ENCODE results near the gene GRIP1.

The GRIP1 gene

DNA sequence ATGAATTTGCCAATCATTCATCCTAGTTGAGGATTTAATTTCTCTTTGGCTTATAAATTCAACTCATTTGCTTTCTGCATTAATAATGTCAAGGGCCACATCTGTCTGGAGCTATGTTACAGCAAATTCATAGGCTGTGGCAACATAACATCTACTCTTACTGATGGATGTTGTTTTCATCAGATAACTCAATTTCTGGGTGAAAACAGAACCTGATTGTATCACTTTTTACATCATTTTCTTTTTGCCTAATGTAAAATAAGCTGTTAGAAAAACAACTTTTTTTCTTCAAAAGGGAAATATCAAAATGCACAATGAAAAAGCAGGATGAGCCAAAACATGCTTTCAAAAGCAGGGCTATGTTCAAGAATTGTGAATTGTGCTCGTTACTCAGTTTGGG, 303.3 kb downstream of the GRIP1 start:
- Histone ChIP-seq H2BK12ac (ENCODE audit: low read length) (no peak overlapping the region), H3K79me2 (ENCODE audit: control insufficient read depth, insufficient read depth, low read length, poor library complexity) (peaks cover 1% of the 10 kb centered on the region), H3K18ac (ENCODE audit: low read length) (no peak overlapping the region), H2BK5ac (ENCODE audit: low read depth, low read length, poor library complexity) (no peak overlapping the region), H3K4ac (ENCODE audit: low read depth, low read length) (no peak overlapping the region), H3K9ac (ENCODE audit: low read length) (no peak overlapping the region), H4K91ac (ENCODE audit: low read depth, low read length) (no peak overlapping the region), H3K36me3 (ENCODE audit: control insufficient read depth in 1 of 2, insufficient read depth in 2 of 2, low read length in 2 of 2) (peaks cover 0 to 1% of the 10 kb centered on the region in 2 experiments), H2AK5ac (ENCODE audit: low read length) (no peak overlapping the region), H3K23ac (ENCODE audit: low read length) (no peak overlapping the region), H3K4me3 (ENCODE audit: low read depth, low read length) (no peak overlapping the region), H3K9me3 (ENCODE audit: insufficient read depth, low read depth, low read length) (no peaks in the 10 kb centered on the region), H3K27ac (ENCODE audit: low read depth, low read length) (no peak overlapping the region), H3K27me3 (ENCODE audit: insufficient read depth, low read length) (no peaks in the 10 kb centered on the region), H2AFZ (ENCODE audit: insufficient read depth, low read length, poor library complexity) (no peak overlapping the region), H3K4me2 (ENCODE audit: low read length) (no peak overlapping the region), H4K12ac (ENCODE audit: low read depth, low read length) (no peak overlapping the region), H3K14ac (ENCODE audit: low read length) (no peak overlapping the region), H3K79me1 (ENCODE audit: low read length) (no peaks in the 10 kb centered on the region), H3K4me1 (ENCODE audit: control insufficient read depth in 1 of 2, insufficient read depth in 2 of 2, low read length in 2 of 2) (no peaks in the 10 kb centered on the region), H4K8ac (ENCODE audit: low read depth, low read length) (no peak overlapping the region), H2BK120ac (ENCODE audit: insufficient read depth, low read length, poor library complexity) (no peak overlapping the region)
- WGBS (ENCODE audit: extremely low coverage, insufficient coverage, insufficient read length), result no CpG with 5 or more reads among the region's 1 CpG
- no peak for DNase-seq

DNA sequence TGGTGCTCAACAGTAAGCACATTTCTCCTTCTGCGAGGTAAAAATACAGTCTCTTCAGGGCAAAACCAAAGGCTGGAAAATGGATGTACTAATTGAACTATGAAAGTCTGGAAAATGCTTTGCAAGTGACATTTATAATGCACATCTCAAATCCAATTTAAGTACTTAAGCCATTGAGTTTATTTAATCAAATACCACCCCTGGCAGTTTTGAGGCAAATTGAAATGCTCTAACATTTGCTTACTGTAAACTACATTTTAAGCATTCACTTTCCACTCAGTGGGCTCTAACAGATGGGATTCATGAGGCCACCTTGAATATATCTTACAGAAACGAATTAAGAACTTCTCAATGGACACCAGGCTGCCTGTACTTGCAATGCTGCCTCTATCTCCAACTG, 306.9 kb downstream of the GRIP1 start:
- Histone ChIP-seq H3K27me3 (ENCODE audit: insufficient read depth, low read length) (no peaks in the 10 kb centered on the region), H3K9ac (ENCODE audit: low read length) (no peak overlapping the region), H3K27ac (ENCODE audit: low read depth, low read length) (no peak overlapping the region), H4K12ac (ENCODE audit: low read depth, low read length) (no peak overlapping the region), H4K8ac (ENCODE audit: low read depth, low read length) (no peak overlapping the region), H3K36me3 (ENCODE audit: control insufficient read depth in 1 of 2, insufficient read depth in 2 of 2, low read length in 2 of 2) (peaks cover 1 to 3% of the 10 kb centered on the region in 2 experiments), H4K91ac (ENCODE audit: low read depth, low read length) (no peak overlapping the region), H3K79me1 (ENCODE audit: low read length) (no peaks in the 10 kb centered on the region), H3K14ac (ENCODE audit: low read length) (no peak overlapping the region), H3K4me1 (ENCODE audit: control insufficient read depth in 1 of 2, insufficient read depth in 2 of 2, low read length in 2 of 2) (no peaks in the 10 kb centered on the region), H3K79me2 (ENCODE audit: control insufficient read depth, insufficient read depth, low read length, poor library complexity) (no peaks in the 10 kb centered on the region), H2AFZ (ENCODE audit: insufficient read depth, low read length, poor library complexity) (no peak overlapping the region), H3K18ac (ENCODE audit: low read length) (no peak overlapping the region), H2AK5ac (ENCODE audit: low read length) (no peak overlapping the region), H3K9me3 (ENCODE audit: insufficient read depth, low read depth, low read length) (no peaks in the 10 kb centered on the region), H3K4me2 (ENCODE audit: low read length) (no peak overlapping the region), H3K4ac (ENCODE audit: low read depth, low read length) (no peak overlapping the region), H3K4me3 (ENCODE audit: low read depth, low read length) (no peak overlapping the region), H2BK5ac (ENCODE audit: low read depth, low read length, poor library complexity) (no peak overlapping the region), H2BK120ac (ENCODE audit: insufficient read depth, low read length, poor library complexity) (no peak overlapping the region), H3K23ac (ENCODE audit: low read length) (no peak overlapping the region), H2BK12ac (ENCODE audit: low read length) (no peak overlapping the region)
- no CpG with 5 or more reads among the region's 2 CpGs for WGBS (ENCODE audit: extremely low coverage, insufficient coverage, insufficient read length)
- no peak for DNase-seq

DNA sequence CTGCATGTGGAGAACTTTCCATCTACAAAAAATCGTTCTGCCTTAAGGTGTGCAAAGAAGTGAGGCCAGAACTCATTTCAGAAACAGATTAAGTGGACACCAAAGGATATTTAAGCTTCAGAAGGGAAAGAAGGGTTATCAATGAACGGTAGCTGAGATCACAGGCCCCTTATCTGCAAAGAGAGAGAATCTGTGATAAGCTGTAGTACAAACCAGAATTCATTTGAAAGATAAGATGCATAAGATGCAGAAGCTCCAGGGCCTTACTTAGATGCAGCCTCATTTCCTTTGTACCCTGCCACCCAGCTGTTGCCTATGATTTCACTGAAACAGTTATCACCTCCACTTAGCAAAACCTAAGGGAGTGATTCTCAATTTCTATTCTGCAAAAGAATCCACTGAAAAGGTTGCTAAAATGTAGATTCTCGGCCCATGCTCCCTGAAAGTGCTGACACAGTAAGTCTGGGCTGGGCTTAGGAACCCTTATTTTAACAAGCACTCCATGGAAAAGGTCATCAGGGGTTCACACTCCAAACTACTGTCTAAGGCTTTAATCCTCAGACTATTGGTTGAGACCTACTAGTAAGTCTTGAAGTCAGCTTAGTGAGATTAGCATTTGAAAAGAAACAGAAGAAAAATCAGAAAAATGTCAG, 311.7 kb downstream of the GRIP1 start:
- H4K12ac ChIP-seq (ENCODE audit: low read depth, low read length), result no peak overlapping the region
- H3K79me2 ChIP-seq (ENCODE audit: control insufficient read depth, insufficient read depth, low read length, poor library complexity), result no peaks in the 10 kb centered on the region
- H3K9me3 ChIP-seq (ENCODE audit: insufficient read depth, low read depth, low read length), result no peaks in the 10 kb centered on the region
- H2BK12ac ChIP-seq (ENCODE audit: low read length), result no peak overlapping the region
- H3K79me1 ChIP-seq (ENCODE audit: low read length), result no peaks in the 10 kb centered on the region
- no peak overlapping the region for H3K18ac ChIP-seq (ENCODE audit: low read length)
- no peak overlapping the region for H3K14ac ChIP-seq (ENCODE audit: low read length)
- H2BK120ac ChIP-seq (ENCODE audit: insufficient read depth, low read length, poor library complexity), result no peak overlapping the region
- no peaks in the 10 kb centered on the region for H3K27me3 ChIP-seq (ENCODE audit: insufficient read depth, low read length)
- no CpG with 5 or more reads among the region's 3 CpGs for WGBS (ENCODE audit: extremely low coverage, insufficient coverage, insufficient read length)
- no peak overlapping the region for H3K27ac ChIP-seq (ENCODE audit: low read depth, low read length)
- no peak overlapping the region for H2AFZ ChIP-seq (ENCODE audit: insufficient read depth, low read length, poor library complexity)
- no peak overlapping the region for H3K4me2 ChIP-seq (ENCODE audit: low read length)
- H3K23ac ChIP-seq (ENCODE audit: low read length), result no peak overlapping the region
- H4K91ac ChIP-seq (ENCODE audit: low read depth, low read length), result no peak overlapping the region
- H3K4ac ChIP-seq (ENCODE audit: low read depth, low read length), result no peak overlapping the region
- H3K4me3 ChIP-seq (ENCODE audit: low read depth, low read length), result no peak overlapping the region
- DNase-seq, result no peak
- H3K36me3 ChIP-seq (ENCODE audit: control insufficient read depth in 1 of 2, insufficient read depth in 2 of 2, low read length in 2 of 2), result peaks cover 0 to 3% of the 10 kb centered on the region in 2 experiments
- H2BK5ac ChIP-seq (ENCODE audit: low read depth, low read length, poor library complexity), result no peak overlapping the region
- H4K8ac ChIP-seq (ENCODE audit: low read depth, low read length), result no peak overlapping the region
- no peak overlapping the region for H3K9ac ChIP-seq (ENCODE audit: low read length)
- H3K4me1 ChIP-seq (ENCODE audit: control insufficient read depth in 1 of 2, insufficient read depth in 2 of 2, low read length in 2 of 2), result no peaks in the 10 kb centered on the region
- H2AK5ac ChIP-seq (ENCODE audit: low read length), result no peak overlapping the region

DNA sequence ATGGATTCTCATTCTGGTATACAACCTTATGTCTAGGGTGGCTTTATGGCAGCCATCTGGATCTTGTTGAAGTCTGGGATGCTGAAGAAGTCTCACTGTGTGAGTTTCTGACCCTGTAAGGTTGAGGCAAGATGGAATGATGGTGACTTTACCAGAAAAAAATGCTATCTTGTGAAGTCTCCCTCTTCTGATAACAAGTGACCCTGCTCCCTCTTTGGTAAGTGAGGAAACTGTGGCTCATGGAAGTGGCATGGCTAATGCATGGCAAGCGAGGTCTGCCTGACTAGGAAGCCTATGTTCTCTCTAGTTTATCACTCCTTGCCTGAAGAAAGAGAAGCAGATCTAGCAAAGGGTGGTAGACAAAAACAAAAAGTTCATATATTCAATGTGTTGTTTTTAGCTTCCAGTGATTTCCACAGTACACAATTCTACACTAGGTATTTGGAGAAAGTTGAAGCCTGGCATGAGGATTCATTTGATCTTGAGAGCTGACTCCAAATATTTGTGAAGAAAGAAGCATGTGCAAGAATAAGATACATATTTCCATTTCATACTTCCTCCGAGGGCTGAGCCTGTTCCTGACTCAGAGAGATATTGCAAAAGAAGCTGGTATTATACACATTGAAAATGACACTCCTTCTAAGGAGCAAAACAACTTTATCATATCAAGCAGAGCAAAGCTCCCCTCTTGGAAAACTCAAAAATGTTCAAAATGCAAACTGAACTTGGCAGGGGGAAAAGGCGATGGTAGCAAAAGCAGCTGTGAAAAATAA, 313.0 kb downstream of the GRIP1 start:
- Histone ChIP-seq H4K12ac (ENCODE audit: low read depth, low read length) (no peak overlapping the region), H3K27me3 (ENCODE audit: insufficient read depth, low read length) (no peaks in the 10 kb centered on the region), H3K36me3 (ENCODE audit: control insufficient read depth in 1 of 2, insufficient read depth in 2 of 2, low read length in 2 of 2) (peaks cover 0 to 3% of the 10 kb centered on the region in 2 experiments), H3K14ac (ENCODE audit: low read length) (no peak overlapping the region), H3K4me3 (ENCODE audit: low read depth, low read length) (no peak overlapping the region), H2AK5ac (ENCODE audit: low read length) (no peak overlapping the region), H3K23ac (ENCODE audit: low read length) (no peak overlapping the region), H3K9me3 (ENCODE audit: insufficient read depth, low read depth, low read length) (no peaks in the 10 kb centered on the region), H3K4ac (ENCODE audit: low read depth, low read length) (no peak overlapping the region), H2BK12ac (ENCODE audit: low read length) (no peak overlapping the region), H3K79me1 (ENCODE audit: low read length) (no peaks in the 10 kb centered on the region), H4K91ac (ENCODE audit: low read depth, low read length) (no peak overlapping the region), H4K8ac (ENCODE audit: low read depth, low read length) (no peak overlapping the region), H2BK120ac (ENCODE audit: insufficient read depth, low read length, poor library complexity) (no peak overlapping the region), H3K79me2 (ENCODE audit: control insufficient read depth, insufficient read depth, low read length, poor library complexity) (no peaks in the 10 kb centered on the region), H3K18ac (ENCODE audit: low read length) (no peak overlapping the region), H2BK5ac (ENCODE audit: low read depth, low read length, poor library complexity) (no peak overlapping the region), H2AFZ (ENCODE audit: insufficient read depth, low read length, poor library complexity) (no peak overlapping the region), H3K27ac (ENCODE audit: low read depth, low read length) (no peak overlapping the region), H3K9ac (ENCODE audit: low read length) (no peak overlapping the region), H3K4me2 (ENCODE audit: low read length) (no peak overlapping the region), H3K4me1 (ENCODE audit: control insufficient read depth in 1 of 2, insufficient read depth in 2 of 2, low read length in 2 of 2) (no peaks in the 10 kb centered on the region)
- WGBS (ENCODE audit: extremely low coverage, insufficient coverage, insufficient read length), result no CpG with 5 or more reads among the region's 3 CpGs
- DNase-seq, result peak; percentile 71 to 80

Data from trophoblast cell (in vitro differentiated cells and primary cell).